Kidney epithelial cell (primary cell): ENCODE measurements around the gene ARMH4. TPM values are rescaled to one million over a fixed set of nuclear protein-coding genes. Genes with fewer than 3 reads are reported as not detected.

Source experiments
- DNase-seq: peaks from one replicate; pipeline ENCODE4 v3.0.0-alpha.2; 2010; ENCODE audit warnings: low read depth
- H3K27me3 ChIP-seq: 2 replicates; pipeline ENCODE4 v1.6.0; 2011; ENCODE audit warnings: low read length; ENCODE audit not compliant: control insufficient read depth, insufficient read depth
- H3K36me3 ChIP-seq: 2 replicates; pipeline ENCODE4 v1.5.1; 2011; ENCODE audit warnings: low read length; ENCODE audit not compliant: control insufficient read depth, insufficient read depth
- H3K4me3 ChIP-seq: 2 replicates; pipeline ENCODE4 v1.5.1; 2011; ENCODE audit warnings: low read depth, mild to moderate bottlenecking, control low read depth, low read length
- total RNA-seq: library from RNA; depleted of rRNA; stranded (reverse); fragments of >200 nt; gene quantifications from 2 replicates; pipeline ENCODE4 v1.2.3, GENCODE V29; 2015
- TF ChIP-seq, protein P1 (sequence below): IDR thresholded peaks from 2 replicates; pipeline ENCODE4 v1.5.1; 2011; ENCODE audit warnings: mild to moderate bottlenecking, moderate library complexity, low read length, control low read depth, inconsistent platforms; ENCODE audit not compliant: insufficient read depth, poor library complexity, severe bottlenecking

The ARMH4 gene
- total RNA-seq, 1 donor from 2014 or later: 4.1 TPM

DNA sequence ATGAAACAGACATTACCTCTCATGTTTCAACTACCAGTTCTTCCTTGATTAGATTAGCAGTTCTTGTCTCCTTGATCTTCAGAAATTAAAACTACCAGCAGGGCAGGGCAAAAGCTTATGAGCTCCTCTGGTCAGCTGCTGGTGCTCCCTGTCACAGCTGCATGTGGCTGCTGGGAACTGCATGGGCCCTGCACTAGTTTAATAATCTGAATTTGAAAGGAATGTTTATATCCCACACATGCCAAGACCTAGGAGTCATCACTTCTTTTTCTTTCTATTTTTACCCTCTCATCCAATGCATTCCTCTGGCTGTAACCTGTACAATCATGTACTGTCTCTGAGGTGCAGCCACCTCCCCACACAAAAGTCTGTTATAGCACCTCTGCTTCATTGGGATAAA lies 73.9 kb downstream of the ARMH4 start:
- Histone ChIP-seq H3K4me3 (no peak overlapping the region), H3K27me3 (no peaks in the 10 kb centered on the region), H3K36me3 (no peaks in the 10 kb centered on the region)
- TF ChIP-seq, protein P1, sequence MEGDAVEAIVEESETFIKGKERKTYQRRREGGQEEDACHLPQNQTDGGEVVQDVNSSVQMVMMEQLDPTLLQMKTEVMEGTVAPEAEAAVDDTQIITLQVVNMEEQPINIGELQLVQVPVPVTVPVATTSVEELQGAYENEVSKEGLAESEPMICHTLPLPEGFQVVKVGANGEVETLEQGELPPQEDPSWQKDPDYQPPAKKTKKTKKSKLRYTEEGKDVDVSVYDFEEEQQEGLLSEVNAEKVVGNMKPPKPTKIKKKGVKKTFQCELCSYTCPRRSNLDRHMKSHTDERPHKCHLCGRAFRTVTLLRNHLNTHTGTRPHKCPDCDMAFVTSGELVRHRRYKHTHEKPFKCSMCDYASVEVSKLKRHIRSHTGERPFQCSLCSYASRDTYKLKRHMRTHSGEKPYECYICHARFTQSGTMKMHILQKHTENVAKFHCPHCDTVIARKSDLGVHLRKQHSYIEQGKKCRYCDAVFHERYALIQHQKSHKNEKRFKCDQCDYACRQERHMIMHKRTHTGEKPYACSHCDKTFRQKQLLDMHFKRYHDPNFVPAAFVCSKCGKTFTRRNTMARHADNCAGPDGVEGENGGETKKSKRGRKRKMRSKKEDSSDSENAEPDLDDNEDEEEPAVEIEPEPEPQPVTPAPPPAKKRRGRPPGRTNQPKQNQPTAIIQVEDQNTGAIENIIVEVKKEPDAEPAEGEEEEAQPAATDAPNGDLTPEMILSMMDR: no peak
- peak; percentile 82 for DNase-seq

DNA sequence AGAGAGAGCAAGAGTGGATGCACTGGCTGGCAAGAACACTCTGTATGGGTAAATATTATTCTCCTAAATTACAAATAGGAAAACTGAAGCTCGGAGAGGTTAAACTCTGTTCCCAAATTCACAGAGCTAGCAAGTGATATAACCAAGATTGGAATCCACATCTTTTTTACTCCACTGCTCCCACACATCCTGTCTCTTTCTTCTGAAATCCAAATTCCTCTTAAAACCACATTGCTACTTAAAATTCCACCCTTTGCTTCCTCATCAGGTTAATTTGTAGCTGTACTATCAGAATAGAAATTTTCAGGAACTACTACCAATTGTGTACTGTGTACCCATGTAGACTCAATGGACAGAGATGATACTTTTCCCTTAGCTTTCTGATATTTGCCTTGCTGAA lies 74.4 kb downstream of the ARMH4 start:
- TF ChIP-seq, protein P1: no peak
- Histone ChIP-seq H3K36me3 (no peaks in the 10 kb centered on the region), H3K4me3 (no peak overlapping the region), H3K27me3 (no peaks in the 10 kb centered on the region)
- DNase-seq: peak; percentile 71

- no peaks in the 10 kb centered on the region for H3K27me3 ChIP-seq
- TF ChIP-seq, protein P1: no peak
- no peak overlapping the region for H3K4me3 ChIP-seq
- DNase-seq: no peak
- no peaks in the 10 kb centered on the region for H3K36me3 ChIP-seq
These were observed 78.5 kb downstream of the ARMH4 start for GRCh38 chr14:58073516-58073915.

- Histone ChIP-seq H3K36me3 (no peaks in the 10 kb centered on the region), H3K27me3 (no peaks in the 10 kb centered on the region), H3K4me3 (no peak overlapping the region)
- TF ChIP-seq, protein P1: peak; percentile 66
- DNase-seq: peak; percentile 50
These were observed 79.5 kb downstream of the ARMH4 start for GRCh38 chr14:58072288-58073071.

- H3K36me3 ChIP-seq: no peaks in the 10 kb centered on the region
- H3K4me3 ChIP-seq: no peak overlapping the region
- H3K27me3 ChIP-seq: no peaks in the 10 kb centered on the region
- DNase-seq: no peak
- TF ChIP-seq, protein P1: no peak
These were observed 80.7 kb downstream of the ARMH4 start for GRCh38 chr14:58071341-58071740.

DNA sequence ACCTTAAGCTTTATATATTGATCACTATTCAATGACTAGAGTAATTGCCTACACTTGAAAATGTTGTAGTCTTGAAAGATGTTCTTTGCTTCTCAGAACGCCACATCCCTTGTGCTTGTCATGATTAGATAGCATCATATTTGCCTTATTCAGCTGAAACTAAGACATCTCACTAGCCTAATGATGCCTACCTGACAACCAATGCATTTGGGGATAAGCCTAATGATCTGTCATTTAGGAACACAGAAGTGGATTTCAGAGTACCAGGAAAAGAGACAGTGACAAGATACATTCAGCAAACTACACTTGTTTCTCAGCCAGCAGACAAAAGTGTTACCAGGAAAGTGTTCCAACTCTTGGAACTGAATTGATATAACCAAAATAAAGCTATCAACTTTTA lies 83.7 kb downstream of the ARMH4 start:
- Histone ChIP-seq H3K27me3 (no peaks in the 10 kb centered on the region), H3K36me3 (no peaks in the 10 kb centered on the region), H3K4me3 (no peak overlapping the region)
- no peak for DNase-seq
- TF ChIP-seq, protein P1: no peak
